T1000 (cell line): ENCODE results near the gene RAF1.
"Not testable (repeated sequence)": the region's sequence is repeated elsewhere in the genome, so short reads cannot be mapped to it uniquely, and the experiment has no call there.

ENCODE experiments used
- DNase-seq: peaks from one replicate; lab custom pipeline; 2025; ENCODE audit warnings: mixed read lengths; lab: John Stamatoyannopoulos, UW

Gene RAF1

DNA sequence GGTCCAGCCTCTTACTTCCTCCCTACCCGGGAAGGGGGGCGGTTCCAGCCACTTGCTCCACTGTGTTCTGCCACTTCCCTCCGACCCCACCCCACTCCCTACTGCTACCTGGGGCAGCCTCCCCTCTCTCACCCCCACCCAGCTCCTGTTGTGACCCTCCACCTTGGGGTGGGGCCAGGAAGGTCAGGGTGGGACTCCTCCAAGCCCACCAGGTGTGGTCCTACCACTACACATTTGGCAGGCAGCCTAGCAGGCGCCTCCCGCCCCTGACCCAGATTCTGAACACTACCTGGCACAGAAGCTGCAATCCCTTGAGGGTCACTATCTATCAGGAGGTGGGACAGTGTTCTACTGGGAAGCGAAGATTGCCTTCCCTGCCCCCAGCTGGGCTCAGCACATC lies 13.7 kb upstream of the RAF1 start:
- DNase-seq, result no peak

DNA sequence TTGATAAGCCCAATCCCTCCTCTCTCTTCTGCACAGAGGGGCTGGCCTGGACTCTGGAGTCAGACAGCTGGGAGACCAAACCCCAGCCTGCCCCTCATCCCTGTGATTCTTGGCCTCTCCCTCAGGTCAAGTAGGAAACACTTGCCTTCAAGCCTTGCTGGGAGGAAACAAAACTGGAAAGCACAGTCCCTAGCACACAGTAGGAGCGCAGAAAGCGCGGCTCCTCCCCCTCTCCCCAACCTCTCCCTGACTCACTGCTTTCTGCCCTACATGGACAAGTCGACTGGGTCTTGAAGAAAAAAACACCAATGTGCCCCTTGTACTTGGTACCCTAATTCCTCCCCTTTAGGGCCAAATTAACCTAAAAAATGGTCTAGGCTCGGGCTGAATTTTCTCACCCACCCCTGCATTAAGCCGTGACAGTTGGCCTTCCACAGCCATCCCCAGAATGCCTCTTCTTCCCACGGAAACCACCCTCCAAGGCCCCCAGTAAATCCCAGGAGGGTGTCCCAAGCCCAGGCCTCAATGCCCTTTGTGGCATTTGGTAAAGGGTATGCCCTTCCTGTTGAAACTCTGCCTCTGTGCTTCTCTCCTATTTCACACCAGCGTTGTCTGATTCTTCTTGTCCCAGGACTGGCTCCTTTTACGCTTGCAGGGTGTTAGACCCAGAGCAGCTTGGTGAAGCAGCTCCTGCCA lies 11.3 kb upstream of the RAF1 start:
- no peak for DNase-seq

DNA sequence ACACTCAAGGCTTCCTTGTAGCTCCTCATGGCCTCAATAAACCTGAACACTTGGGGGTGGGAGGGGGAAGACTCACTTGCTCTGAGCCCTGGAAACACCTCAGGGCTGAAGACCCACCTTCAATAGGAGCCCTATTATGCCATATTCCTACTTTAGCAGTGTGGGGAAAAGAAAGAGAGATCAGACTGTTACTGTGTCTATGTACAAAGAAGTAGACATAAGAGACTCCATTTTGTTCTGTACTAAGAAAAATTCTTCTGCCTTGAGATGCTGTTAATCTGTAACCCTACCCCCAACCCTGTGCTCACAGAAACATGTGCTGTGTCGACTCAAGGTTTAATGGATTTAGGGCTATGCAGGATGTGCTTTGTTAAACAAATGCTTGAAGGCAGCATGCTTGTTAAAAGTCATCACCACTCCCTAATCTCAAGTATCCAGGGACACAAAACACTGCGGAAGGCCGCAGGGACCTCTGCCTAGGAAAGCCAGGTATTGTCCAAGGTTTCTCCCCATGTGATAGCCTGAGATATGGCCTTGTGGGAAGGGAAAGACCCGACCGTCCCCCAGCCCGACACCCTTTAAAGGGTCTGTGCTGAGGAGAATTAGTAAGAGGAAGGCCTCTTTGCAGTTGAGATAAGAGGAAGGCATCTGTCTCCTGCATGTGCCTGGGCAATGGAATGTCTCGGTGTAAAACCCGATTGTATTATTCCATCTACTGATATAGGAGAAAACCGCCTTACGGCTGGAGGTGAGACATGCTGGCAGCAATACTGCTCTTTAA lies 10.2 kb upstream of the RAF1 start:
- DNase-seq, result not testable (repeated sequence)

DNA sequence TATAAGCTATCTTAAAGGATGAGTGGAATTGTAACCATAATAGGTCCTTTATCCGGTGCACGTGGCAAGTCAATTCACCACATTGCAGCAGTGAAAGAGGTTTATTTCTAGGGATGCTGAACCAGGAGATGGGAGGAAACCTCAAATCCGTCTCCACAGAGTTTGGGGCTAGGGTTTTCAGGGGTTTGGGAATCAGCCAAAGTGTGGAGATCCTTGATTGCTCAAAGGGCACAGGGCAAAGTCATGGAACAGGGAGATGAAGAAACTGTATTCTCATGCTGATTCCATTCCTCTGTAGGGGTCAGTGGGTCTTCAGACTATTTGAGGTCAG lies 7.2 kb upstream of the RAF1 start:
- no peak for DNase-seq

DNA sequence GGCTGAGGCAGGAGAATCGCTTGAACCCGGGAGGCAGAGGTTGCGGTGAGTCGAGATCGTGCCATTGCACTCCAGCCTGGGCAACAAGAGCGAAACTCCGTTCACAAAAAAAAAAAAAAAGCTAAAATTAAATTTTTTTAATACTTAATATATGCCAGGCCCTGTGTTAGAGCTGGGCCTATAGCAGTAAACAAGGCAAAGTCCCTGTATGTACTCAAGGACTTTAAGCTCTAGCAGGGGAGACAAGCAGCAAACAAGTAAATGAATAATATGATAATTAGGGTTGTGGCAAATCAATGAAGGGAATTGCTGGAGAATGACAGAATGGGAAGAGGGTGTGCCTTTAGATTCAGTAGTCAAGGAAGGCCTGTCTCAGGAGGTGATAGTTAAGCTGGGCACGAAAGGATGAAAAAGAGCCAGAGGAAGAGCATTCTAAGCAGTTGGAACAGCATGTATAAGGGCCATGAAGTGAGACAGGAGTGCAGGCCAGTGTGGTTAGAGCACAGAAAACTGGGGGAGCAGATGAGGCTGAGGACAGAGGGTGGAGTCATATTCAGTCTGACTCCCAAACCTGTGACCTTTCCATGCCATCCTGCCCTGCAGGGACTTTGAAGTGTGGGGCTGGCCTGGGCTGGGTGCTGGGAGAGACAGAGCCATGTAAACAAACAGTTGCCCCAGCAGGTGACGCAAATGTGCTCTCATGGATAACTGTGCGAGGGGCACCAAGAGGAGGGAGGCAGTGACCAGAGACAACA lies 6.6 kb upstream of the RAF1 start:
- DNase-seq, result no peak

GRCh38 chr3:12663401-12663935 lies 449 bp downstream of the RAF1 start:
- DNase-seq, result no peak

- DNase-seq, result no peak
These were observed 1.1 kb downstream of the RAF1 start for GRCh38 chr3:12662593-12663400.

DNA sequence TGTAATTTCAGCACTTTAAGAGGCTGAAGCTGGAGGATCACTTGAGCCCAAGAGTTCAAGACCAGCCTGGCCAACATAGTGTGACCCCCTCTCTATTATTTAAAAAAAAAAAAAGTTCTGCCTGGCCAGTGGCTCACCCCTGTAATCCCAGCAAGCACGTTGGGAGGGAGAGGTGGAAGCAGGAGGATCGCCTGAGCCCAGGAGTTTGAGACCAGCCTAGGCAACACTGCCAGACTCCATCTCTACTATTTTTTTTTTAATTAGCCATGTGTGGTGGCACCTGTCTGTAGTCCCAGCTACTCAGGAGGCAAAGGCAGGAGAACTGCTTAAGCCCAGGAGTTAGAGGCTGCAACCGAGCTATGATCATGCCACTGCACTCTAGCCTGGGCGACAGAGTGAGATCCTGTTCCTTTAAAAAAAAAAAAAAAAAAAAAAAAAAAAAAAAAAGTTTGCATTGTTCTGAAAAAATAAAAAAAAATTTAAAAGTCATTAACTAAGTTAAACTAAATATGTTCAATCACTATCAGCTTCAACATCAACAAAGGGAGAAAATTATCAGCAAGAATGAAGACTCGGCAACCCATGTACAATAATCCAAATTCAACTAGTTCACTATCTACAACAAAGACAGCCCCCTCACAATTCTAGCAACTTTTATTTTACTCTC lies 1.9 kb downstream of the RAF1 start:
- no peak for DNase-seq

DNA sequence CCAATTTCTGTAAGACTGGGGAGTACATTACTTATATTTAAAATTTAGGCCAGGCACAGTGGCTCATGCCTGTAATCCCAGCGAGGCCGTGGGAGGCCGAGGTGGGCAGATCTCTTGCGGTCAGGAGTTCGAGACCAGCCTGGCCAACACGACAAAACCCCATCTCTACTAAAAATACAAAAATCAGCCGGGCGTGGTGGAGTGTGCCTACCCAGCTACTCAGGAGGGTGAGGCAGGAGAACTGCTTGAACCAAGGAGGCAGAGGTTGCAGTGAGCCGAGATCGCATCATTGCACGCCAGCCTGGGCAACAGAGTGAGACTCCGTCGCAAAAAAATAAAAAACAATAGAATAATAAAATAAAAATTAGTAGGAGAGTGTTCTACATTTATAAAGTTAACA lies 2.5 kb downstream of the RAF1 start:
- DNase-seq, result not testable (repeated sequence)

- no peak for DNase-seq
These were observed 3.7 kb downstream of the RAF1 start for GRCh38 chr3:12660196-12660595.

GRCh38 chr3:12659316-12660015 lies 4.5 kb downstream of the RAF1 start:
- DNase-seq, result no peak

DNA sequence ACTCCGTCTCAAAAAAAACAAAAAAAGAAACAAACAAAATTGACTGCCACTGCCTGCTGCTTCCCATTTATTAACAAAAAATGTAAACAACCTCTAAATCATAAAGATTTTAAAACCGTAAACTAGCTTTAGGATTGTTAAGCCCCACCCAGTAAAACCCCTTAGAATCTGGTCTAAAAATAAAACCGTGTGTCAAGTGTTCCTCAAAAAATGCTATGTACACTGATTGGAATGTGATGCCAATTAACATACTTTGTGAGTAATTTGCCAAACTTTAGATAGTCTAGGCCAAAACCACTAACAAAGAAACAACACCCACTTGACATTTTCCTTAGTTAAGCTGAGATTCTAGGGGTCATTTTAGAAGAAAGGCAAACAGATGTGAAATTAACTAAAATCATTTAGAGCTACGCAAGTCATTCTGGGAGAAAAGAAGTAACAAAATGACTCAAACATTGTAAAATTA lies 5.3 kb downstream of the RAF1 start:
- DNase-seq, result no peak

- DNase-seq, result no peak
These were observed 7.1 kb downstream of the RAF1 start for GRCh38 chr3:12656850-12657249.

- no peak for DNase-seq
These were observed 7.7 kb downstream of the RAF1 start for GRCh38 chr3:12656193-12656592.

- no peak for DNase-seq
These were observed 8.2 kb downstream of the RAF1 start for GRCh38 chr3:12655701-12656100.

- DNase-seq, result no peak
These were observed 10.2 kb downstream of the RAF1 start for GRCh38 chr3:12653747-12654146.

DNA sequence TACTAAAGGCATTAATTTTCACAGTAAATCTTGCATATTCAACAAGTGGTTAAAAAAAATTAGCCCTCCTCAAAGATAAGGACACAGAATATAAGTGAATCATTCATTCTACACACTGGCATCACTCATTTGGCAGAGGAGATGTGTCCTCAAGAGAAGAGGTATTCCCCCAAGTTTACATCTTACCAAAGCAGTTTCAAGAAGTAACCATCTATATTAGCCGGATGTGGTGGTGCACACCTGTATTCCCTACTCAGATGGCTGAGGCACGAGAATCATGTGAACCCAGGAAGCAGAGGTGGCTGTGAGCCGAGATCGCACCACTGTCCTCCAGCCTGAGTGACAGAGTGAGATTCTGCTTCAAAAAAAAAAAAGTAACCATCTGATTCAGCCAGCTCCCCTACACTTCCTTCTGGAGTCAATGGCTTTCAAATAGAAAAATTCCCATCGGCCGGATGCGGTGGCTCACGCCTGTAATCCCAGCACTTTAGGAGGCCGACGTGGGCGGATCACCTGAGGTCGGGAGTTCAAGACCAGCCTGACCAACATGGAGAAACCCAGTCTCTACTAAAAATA lies 15.4 kb downstream of the RAF1 start:
- no peak for DNase-seq

- no peak for DNase-seq
These were observed 19.5 kb downstream of the RAF1 start for GRCh38 chr3:12644331-12644937.

- no peak for DNase-seq
These were observed 20.2 kb downstream of the RAF1 start for GRCh38 chr3:12643724-12644123.

DNA sequence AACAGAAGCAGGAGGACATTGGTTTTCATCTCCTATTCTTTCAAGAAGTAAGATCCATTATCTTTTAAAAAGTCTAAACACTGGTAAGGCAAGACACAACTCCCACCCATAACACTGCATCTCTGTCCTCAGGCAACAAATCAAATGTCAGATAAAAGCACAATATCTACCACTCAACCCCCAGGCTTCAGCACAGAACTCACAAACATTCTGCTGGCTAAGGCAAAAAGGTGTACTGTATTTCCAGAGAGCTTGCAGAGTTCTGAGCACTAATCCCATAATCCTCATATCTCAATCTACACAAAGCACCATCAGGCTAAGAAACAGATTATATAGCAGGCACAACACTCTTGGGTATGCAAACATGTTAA lies 20.9 kb downstream of the RAF1 start:
- DNase-seq, result no peak
